Muscle layer of colon (tissue), 2 donors: ENCODE data around the gene SYT14.

Experiments
- H3K27ac ChIP-seq: one replicate; pipeline ENCODE4 v1.7.0; 2013; ENCODE audit warnings: low read depth, mild to moderate bottlenecking, low read length, moderate library complexity
- H3K27me3 ChIP-seq, 2 donors: one replicate each; pipeline ENCODE4 v1.7.0; 2013; ENCODE audit warnings: low read length in 2 of 2, mild to moderate bottlenecking in 2 of 2; ENCODE audit not compliant: insufficient read depth in 2 of 2, control insufficient read depth in 1 of 2
- H3K36me3 ChIP-seq: one replicate; pipeline ENCODE4 v1.7.0; 2013; ENCODE audit warnings: mild to moderate bottlenecking, low read length; ENCODE audit not compliant: insufficient read depth
- H3K4me1 ChIP-seq: one replicate; pipeline ENCODE4 v1.7.0; 2013; ENCODE audit warnings: mild to moderate bottlenecking, low read length; ENCODE audit not compliant: insufficient read depth
- H3K4me3 ChIP-seq, 2 donors: one replicate each; pipeline ENCODE4 v1.7.0; 2013; ENCODE audit warnings: low read length in 2 of 2, low read depth in 1 of 2, mild to moderate bottlenecking in 1 of 2, moderate library complexity in 1 of 2
- H3K9ac ChIP-seq: one replicate; pipeline ENCODE4 v1.7.0; 2013; ENCODE audit warnings: low read length
- H3K9me3 ChIP-seq: one replicate; pipeline ENCODE4 v1.7.0; 2013; ENCODE audit warnings: mild to moderate bottlenecking, low read length
- donor health status: abdominal sarcoma.
- donor health status: Adenocarcinoma of cecum.

Gene SYT14

DNA sequence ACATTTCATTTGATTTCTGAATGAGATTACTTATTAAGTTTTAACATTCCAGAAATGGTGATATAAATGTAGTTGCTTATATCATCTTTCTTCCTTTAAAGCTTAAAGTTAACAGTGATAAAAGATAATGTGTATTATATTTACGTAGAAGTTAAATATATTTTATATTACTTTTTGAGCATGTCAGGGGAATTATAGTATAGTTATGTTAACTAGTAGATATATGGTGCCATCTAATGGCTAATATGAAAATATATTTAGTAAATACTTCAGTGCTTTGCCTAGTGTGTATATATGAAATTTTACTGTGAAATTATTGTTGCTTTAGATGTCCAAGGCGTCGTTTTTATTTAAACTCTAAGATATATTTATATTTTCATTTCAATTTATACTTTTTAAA, 51.5 kb downstream of the SYT14 start:
- H3K9ac ChIP-seq = no peak overlapping the region
- no peaks in the 10 kb centered on the region for H3K4me1 ChIP-seq
- H3K27ac ChIP-seq = no peak overlapping the region
- no peaks in the 10 kb centered on the region for H3K27me3 ChIP-seq
- H3K4me3 ChIP-seq = no peak overlapping the region
- no peaks in the 10 kb centered on the region for H3K36me3 ChIP-seq
- H3K9me3 ChIP-seq = no peaks in the 10 kb centered on the region

DNA sequence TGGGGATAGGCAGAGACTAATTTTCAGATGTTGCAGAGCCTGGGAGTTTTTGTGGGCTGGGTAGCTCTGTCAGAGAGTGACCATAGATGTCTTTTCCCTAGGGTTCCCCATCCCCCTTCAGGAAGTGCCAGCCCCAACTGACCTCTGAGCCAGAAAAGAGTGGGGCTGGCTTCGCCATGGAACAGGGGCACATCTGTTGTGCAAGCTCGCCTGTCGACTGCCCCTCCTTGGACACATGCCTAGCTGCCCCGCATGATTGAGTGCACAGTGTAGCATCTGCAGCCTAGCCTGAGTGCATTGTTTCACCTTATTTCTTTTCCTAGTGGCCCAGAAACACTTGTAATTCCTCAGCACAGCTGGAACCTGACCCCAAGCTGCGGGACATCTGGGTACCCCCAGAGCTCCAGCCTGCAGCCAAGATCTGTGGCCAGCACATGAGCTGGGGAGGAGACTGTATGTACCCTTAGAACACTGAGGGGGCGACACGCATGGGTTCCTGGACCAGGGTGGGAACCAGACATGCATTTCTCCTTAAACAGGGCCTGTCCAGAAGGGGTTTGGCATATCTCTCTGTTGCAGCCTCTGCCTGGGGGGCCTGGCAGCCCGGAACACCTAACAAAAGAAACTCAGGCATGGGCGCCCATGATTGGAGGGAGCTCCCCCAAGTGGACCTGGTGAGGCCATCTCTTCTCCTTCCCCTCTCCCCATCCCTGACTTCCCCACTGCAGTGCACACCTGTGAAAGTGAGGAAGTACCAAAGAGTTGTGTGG, 55.2 kb downstream of the SYT14 start:
- Histone ChIP-seq H3K4me3 (no peak overlapping the region), H3K4me1 (no peaks in the 10 kb centered on the region), H3K27ac (no peak overlapping the region), H3K9me3 (no peaks in the 10 kb centered on the region), H3K9ac (no peak overlapping the region), H3K36me3 (no peaks in the 10 kb centered on the region), H3K27me3 (no peaks in the 10 kb centered on the region)

DNA sequence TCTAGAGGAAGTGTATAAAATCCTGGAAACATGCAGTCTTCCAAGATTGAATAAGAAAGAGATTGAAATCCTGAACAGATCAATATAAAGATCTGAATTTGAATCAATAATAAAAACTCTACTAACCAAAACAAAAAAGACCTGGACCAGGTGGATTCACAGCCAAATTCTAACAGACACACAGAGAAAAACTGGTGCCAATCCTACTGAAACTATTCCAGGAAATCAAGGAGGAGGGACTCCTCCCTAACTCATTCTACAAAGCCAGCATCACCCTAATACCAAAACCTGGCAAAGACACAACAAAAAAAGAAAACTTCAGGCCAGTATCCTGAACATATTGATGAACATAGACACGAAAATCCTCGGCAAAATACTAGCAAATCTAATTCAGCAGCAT, 58.3 kb downstream of the SYT14 start:
- Histone ChIP-seq H3K27ac (no peak overlapping the region), H3K27me3 (no peaks in the 10 kb centered on the region)

GRCh38 chr1:209999005-209999404, 61.0 kb downstream of the SYT14 start:
- Histone ChIP-seq H3K4me1 (no peaks in the 10 kb centered on the region), H3K27ac (no peak overlapping the region), H3K9me3 (no peaks in the 10 kb centered on the region), H3K36me3 (no peaks in the 10 kb centered on the region), H3K4me3 (no peak overlapping the region), H3K9ac (no peak overlapping the region), H3K27me3 (no peaks in the 10 kb centered on the region)

More for the DNA sequence above, 58.3 kb downstream of the SYT14 start:
- Histone ChIP-seq H3K4me3 (no peak overlapping the region), H3K4me1 (no peaks in the 10 kb centered on the region), H3K36me3 (no peaks in the 10 kb centered on the region), H3K9me3 (no peaks in the 10 kb centered on the region), H3K9ac (no peak overlapping the region)

DNA sequence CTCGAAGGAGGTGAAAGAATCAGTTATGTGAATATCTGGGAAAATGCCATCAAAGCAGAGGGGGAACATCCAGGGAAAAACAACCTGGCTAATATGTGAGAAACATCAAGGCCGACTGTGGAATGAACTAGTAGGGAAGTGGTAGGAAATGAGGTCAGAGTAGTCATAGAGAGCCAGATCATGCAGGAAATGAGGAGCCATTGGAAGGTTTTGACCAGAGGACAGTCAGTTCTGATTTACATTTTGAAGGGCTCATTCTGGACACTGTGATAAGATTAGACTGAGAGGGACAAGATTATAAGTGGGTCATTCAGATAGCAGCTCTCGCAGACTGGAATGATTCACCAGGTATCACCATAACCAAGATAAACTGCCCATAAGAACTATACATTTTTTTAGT, 63.7 kb downstream of the SYT14 start:
- no peak overlapping the region for H3K27ac ChIP-seq

DNA sequence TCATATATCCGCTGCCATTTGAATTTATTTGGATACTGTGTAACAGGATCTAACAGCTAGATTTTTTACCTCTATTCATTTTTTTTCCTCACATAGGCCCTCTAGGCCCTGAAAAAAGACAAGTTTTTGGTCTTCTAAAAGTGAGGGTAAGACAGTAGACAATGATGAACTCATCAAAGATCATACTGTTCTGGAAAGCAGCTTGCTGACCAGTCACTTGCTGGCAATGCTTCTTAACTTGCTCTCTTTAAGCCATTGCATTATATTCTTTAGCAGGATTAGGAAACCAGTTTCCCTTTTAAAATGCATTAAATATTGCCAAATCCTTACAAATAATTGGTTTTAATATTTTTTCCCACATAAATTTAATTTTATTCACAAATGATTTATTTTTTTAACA, 65.5 kb downstream of the SYT14 start:
- H3K4me3 ChIP-seq = no peak overlapping the region
- H3K27me3 ChIP-seq = no peaks in the 10 kb centered on the region
- no peaks in the 10 kb centered on the region for H3K36me3 ChIP-seq
- no peaks in the 10 kb centered on the region for H3K9me3 ChIP-seq
- no peak overlapping the region for H3K9ac ChIP-seq
- H3K27ac ChIP-seq = no peak overlapping the region
- H3K4me1 ChIP-seq = no peaks in the 10 kb centered on the region

More for the DNA sequence above, 63.7 kb downstream of the SYT14 start:
- Histone ChIP-seq H3K4me3 (no peak overlapping the region), H3K4me1 (no peaks in the 10 kb centered on the region), H3K9me3 (no peaks in the 10 kb centered on the region), H3K9ac (no peak overlapping the region), H3K27me3 (no peaks in the 10 kb centered on the region), H3K36me3 (no peaks in the 10 kb centered on the region)

DNA sequence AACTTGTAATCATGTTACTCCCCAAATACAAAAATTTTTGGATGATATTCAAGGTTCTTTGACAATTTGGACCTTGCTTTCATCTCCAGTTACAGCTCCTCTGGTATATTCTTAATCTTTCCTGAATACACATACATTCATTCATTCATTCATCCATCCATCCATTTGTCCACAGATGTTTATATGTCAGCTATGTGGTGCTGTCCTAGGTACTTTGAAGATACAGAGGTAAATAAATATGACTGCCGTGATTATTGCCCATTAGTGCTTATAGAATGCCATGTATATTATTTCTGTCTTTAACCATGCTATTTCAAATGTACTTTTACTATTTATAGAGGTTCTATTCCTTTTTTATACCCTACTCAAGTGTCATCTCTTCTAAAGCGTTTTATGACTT, 72.1 kb downstream of the SYT14 start:
- Histone ChIP-seq H3K4me1 (no peaks in the 10 kb centered on the region), H3K27me3 (no peaks in the 10 kb centered on the region), H3K4me3 (no peak overlapping the region), H3K27ac (no peak overlapping the region), H3K9me3 (no peaks in the 10 kb centered on the region), H3K36me3 (no peaks in the 10 kb centered on the region), H3K9ac (no peak overlapping the region)

GRCh38 chr1:210021145-210021860, 83.3 kb downstream of the SYT14 start:
- no peaks in the 10 kb centered on the region for H3K9me3 ChIP-seq
- H3K36me3 ChIP-seq = no peaks in the 10 kb centered on the region
- no peaks in the 10 kb centered on the region for H3K27me3 ChIP-seq
- no peak overlapping the region for H3K4me3 ChIP-seq
- H3K9ac ChIP-seq = no peak overlapping the region
- no peak overlapping the region for H3K27ac ChIP-seq
- H3K4me1 ChIP-seq = no peaks in the 10 kb centered on the region

DNA sequence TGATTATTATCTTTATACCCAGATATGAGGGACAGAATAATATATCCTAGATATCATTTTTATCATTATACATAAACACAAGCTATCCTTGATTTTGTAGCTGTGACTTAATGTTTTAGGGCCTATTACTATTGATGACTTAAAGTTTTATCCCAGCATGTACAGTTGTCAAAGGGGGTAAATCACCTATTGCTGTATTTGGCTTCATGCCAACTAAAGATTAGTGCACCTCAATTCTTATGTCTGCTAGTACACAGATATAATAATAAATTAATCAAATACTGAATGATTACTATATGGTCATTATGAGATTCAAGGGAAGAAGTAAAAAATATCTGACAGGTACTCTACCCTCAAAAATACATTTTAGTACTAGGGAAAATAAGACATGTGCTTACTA, 84.0 kb downstream of the SYT14 start:
- Histone ChIP-seq H3K36me3 (no peaks in the 10 kb centered on the region), H3K27ac (no peak overlapping the region), H3K4me1 (no peaks in the 10 kb centered on the region), H3K9me3 (no peaks in the 10 kb centered on the region), H3K27me3 (no peaks in the 10 kb centered on the region), H3K9ac (no peak overlapping the region), H3K4me3 (no peak overlapping the region)

DNA sequence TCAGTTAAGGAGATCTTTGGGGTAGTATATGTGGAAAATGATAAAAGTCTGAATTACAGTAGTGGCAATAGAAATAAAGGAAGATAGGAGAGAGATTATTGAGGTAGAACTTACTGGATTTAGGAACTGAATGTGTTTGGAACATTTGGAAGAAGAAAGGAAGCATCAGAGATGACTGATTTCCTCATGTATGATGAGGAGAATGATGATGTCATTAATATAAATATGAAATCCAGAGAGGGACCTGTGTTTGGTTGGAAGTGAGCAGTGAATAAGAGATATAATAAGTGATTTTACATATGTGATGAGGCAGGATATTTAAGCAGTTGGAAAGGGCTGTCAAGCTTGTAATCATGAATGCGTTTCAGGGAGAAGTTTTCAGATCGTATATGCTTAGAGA, 86.3 kb downstream of the SYT14 start:
- Histone ChIP-seq H3K36me3 (no peaks in the 10 kb centered on the region), H3K4me3 (no peak overlapping the region), H3K4me1 (no peaks in the 10 kb centered on the region), H3K27me3 (no peaks in the 10 kb centered on the region), H3K9ac (no peak overlapping the region), H3K9me3 (no peaks in the 10 kb centered on the region), H3K27ac (no peak overlapping the region)

DNA sequence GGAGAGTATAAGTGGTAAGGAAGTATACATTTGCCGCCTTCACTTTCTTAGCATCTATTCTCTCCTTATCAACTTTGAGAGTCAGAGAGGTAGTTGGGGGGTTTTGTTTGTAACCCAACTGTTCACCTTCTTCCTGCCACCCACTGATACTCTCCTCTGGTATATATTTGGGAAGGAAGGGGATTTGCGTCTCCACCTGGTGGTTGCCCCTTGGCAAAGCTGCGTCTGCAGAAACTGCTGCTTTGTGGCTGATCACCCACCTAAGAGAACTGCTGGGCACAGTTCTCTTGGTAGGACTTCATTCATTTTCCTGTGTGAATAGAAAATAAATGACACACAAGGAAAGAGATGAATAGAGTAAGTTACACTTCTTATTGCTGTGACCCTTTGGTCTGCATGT, 87.0 kb downstream of the SYT14 start:
- Histone ChIP-seq H3K9ac (no peak overlapping the region), H3K27ac (no peak overlapping the region), H3K4me3 (no peak overlapping the region), H3K4me1 (no peaks in the 10 kb centered on the region), H3K9me3 (no peaks in the 10 kb centered on the region), H3K36me3 (no peaks in the 10 kb centered on the region), H3K27me3 (no peaks in the 10 kb centered on the region)

DNA sequence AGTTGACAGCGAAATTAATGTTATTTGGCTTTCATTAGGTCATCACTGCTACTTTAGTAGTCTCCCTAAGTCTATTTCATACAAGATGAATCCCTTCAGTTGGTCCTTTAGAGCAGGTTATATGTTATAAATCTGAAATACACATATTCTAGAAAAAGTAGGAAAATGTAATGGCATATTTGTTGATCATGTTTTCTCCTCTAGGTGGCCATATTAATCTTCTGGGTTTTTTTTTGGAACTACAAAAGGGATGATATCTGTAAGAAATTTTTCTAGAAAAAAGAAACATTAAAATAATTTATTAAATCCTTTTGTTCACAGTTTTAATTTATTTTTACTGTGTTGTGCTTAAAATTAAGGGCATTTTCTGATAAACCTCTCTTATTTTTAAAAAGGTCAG, 87.9 kb downstream of the SYT14 start:
- Histone ChIP-seq H3K27me3 (no peaks in the 10 kb centered on the region), H3K4me3 (no peak overlapping the region), H3K9ac (no peak overlapping the region), H3K9me3 (no peaks in the 10 kb centered on the region), H3K36me3 (no peaks in the 10 kb centered on the region), H3K27ac (no peak overlapping the region), H3K4me1 (no peaks in the 10 kb centered on the region)
